ENCODE data around the gene EGFL6.

EGFL6 gene, protein sequence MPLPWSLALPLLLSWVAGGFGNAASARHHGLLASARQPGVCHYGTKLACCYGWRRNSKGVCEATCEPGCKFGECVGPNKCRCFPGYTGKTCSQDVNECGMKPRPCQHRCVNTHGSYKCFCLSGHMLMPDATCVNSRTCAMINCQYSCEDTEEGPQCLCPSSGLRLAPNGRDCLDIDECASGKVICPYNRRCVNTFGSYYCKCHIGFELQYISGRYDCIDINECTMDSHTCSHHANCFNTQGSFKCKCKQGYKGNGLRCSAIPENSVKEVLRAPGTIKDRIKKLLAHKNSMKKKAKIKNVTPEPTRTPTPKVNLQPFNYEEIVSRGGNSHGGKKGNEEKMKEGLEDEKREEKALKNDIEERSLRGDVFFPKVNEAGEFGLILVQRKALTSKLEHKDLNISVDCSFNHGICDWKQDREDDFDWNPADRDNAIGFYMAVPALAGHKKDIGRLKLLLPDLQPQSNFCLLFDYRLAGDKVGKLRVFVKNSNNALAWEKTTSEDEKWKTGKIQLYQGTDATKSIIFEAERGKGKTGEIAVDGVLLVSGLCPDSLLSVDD

DNA sequence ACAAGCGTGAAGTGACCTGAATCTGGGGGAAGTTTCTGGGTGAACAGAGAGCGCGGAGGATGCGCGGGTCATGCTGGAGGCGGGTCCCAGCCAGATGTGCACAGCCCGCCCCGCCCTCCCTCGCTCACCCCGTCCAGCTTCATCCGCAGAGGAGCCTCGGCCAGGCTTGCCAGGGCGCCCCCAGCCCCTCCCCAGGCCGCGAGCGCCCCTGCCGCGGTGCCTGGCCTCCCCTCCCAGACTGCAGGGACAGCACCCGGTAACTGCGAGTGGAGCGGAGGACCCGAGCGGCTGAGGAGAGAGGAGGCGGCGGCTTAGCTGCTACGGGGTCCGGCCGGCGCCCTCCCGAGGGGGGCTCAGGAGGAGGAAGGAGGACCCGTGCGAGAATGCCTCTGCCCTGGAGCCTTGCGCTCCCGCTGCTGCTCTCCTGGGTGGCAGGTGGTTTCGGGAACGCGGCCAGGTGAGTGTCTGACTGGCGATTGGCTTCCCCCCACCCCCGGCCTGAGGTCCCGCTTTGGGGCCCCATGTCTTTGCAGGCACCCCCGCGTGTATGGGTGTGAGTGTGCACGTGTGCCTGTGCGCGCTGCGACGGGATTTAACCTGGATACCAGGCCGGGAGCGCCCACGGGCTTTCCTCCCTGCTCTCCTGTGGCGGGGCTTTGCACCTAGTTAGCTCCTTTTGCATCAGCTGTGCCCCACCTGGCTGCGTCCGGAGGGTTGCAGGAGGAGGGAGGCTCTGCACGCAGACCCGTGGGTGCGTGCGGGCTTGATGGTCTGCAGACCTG lies at the start of gene EGFL6:
Gene EGFL6 (plus strand): TSS at position 123 of the 782 bp plus-strand sequence. CDS start 261 bp downstream, at position 384.
- peak; percentile 24 for DNase-seq (ENCODE audit: low spot score)
- H3K27me3 ChIP-seq (ENCODE audit: insufficient read depth, poor library complexity, severe bottlenecking) = peaks cover 23% of the 10 kb centered on the region
- TF ChIP-seq, protein P1, sequence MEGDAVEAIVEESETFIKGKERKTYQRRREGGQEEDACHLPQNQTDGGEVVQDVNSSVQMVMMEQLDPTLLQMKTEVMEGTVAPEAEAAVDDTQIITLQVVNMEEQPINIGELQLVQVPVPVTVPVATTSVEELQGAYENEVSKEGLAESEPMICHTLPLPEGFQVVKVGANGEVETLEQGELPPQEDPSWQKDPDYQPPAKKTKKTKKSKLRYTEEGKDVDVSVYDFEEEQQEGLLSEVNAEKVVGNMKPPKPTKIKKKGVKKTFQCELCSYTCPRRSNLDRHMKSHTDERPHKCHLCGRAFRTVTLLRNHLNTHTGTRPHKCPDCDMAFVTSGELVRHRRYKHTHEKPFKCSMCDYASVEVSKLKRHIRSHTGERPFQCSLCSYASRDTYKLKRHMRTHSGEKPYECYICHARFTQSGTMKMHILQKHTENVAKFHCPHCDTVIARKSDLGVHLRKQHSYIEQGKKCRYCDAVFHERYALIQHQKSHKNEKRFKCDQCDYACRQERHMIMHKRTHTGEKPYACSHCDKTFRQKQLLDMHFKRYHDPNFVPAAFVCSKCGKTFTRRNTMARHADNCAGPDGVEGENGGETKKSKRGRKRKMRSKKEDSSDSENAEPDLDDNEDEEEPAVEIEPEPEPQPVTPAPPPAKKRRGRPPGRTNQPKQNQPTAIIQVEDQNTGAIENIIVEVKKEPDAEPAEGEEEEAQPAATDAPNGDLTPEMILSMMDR (IDR thresholded peaks at IDR 0.05; ENCODE audit: poor library complexity, severe bottlenecking) = no peak
- no peaks in the 10 kb centered on the region for H3K4me1 ChIP-seq (ENCODE audit: insufficient read depth, poor library complexity, severe bottlenecking)
- no peaks in the 10 kb centered on the region for H3K9me3 ChIP-seq (ENCODE audit: severe bottlenecking)
- 0 out of 3 replicates have a peak, but pooled peaks have one; percentile 12 for ATAC-seq (ENCODE audit: low read depth)
- H3K27ac ChIP-seq (ENCODE audit: poor library complexity, severe bottlenecking) = no peak within 1 kb of the TSS
- H3K4me3 ChIP-seq (ENCODE audit: severe bottlenecking) = no peak within 1 kb of the TSS
- no peaks in the 10 kb centered on the region for H3K36me3 ChIP-seq (ENCODE audit: low read depth)

GRCh38 chrX:13520351-13520750 lies 49.0 kb upstream of the EGFL6 start:
- Histone ChIP-seq H3K4me1 (ENCODE audit: insufficient read depth, poor library complexity, severe bottlenecking) (no peaks in the 10 kb centered on the region), H3K36me3 (ENCODE audit: low read depth) (no peaks in the 10 kb centered on the region), H3K4me3 (ENCODE audit: severe bottlenecking) (no peak overlapping the region), H3K27ac (ENCODE audit: poor library complexity, severe bottlenecking) (no peak overlapping the region), H3K27me3 (ENCODE audit: insufficient read depth, poor library complexity, severe bottlenecking) (no peaks in the 10 kb centered on the region), H3K9me3 (ENCODE audit: severe bottlenecking) (no peaks in the 10 kb centered on the region)
- no peak for DNase-seq (ENCODE audit: low spot score)
- ATAC-seq (ENCODE audit: low read depth) = no peak
- TF ChIP-seq, protein P1 (IDR thresholded peaks at IDR 0.05; ENCODE audit: poor library complexity, severe bottlenecking) = no peak

- TF ChIP-seq, protein P1 (IDR thresholded peaks at IDR 0.05; ENCODE audit: poor library complexity, severe bottlenecking) = no peak
- no peak for ATAC-seq (ENCODE audit: low read depth)
- Histone ChIP-seq H3K4me3 (ENCODE audit: severe bottlenecking) (no peak overlapping the region), H3K36me3 (ENCODE audit: low read depth) (no peaks in the 10 kb centered on the region), H3K27ac (ENCODE audit: poor library complexity, severe bottlenecking) (no peak overlapping the region), H3K27me3 (ENCODE audit: insufficient read depth, poor library complexity, severe bottlenecking) (no peaks in the 10 kb centered on the region), H3K4me1 (ENCODE audit: insufficient read depth, poor library complexity, severe bottlenecking) (no peaks in the 10 kb centered on the region), H3K9me3 (ENCODE audit: severe bottlenecking) (no peaks in the 10 kb centered on the region)
- DNase-seq (ENCODE audit: low spot score) = no peak
Observed at GRCh38 chrX:13520936-13521335, 48.5 kb upstream of the EGFL6 start.

DNA sequence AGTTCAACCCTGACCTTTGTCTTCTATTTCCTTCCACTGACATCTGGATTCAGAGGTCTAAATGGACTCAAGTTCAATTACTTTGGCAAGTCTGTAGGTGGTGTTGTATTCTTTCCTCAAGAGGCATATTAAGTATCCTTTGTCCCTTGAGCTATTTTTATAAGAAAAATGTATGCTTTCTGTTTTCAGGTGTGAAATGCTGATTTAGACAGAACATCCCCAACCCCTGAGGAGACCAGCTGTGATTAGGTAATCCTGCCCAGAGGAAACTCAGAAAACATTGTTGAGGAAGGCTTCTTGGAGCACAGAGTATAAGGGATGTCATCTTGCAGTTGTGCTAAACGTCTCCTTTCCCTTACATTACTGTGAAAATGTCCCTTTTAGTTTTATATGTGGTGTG lies 46.6 kb upstream of the EGFL6 start:
- ATAC-seq (ENCODE audit: low read depth) (no peak), DNase-seq (ENCODE audit: low spot score) (no peak)
- Histone ChIP-seq H3K9me3 (ENCODE audit: severe bottlenecking) (no peaks in the 10 kb centered on the region), H3K4me1 (ENCODE audit: insufficient read depth, poor library complexity, severe bottlenecking) (no peaks in the 10 kb centered on the region), H3K36me3 (ENCODE audit: low read depth) (no peaks in the 10 kb centered on the region), H3K27ac (ENCODE audit: poor library complexity, severe bottlenecking) (no peak overlapping the region), H3K27me3 (ENCODE audit: insufficient read depth, poor library complexity, severe bottlenecking) (no peaks in the 10 kb centered on the region), H3K4me3 (ENCODE audit: severe bottlenecking) (no peak overlapping the region)
- TF ChIP-seq, protein P1 (IDR thresholded peaks at IDR 0.05; ENCODE audit: poor library complexity, severe bottlenecking) = no peak
